Nephron (organoid): ENCODE measurements around the gene SMPD2.
"Not testable (repeated sequence)": the region's sequence is repeated elsewhere in the genome, so short reads cannot be mapped to it uniquely, and the experiment has no call there.

ENCODE experiments used
- H3K27ac Mint-ChIP-seq, 3 experiments: 2 replicates each; pipeline ENCODE4 v1.8.0; 2020; ENCODE audit warnings: mixed read lengths in 3 of 3, mild to moderate bottlenecking in 2 of 3, moderate library complexity in 1 of 3
- H3K27me3 Mint-ChIP-seq: 2 replicates; pipeline ENCODE4 v1.8.0; 2021; ENCODE audit warnings: low read depth, mild to moderate bottlenecking, moderate library complexity, mixed read lengths
- H3K36me3 Mint-ChIP-seq: 2 replicates; pipeline ENCODE4 v1.8.0; 2020; ENCODE audit warnings: low read depth, mixed read lengths
- H3K4me1 Mint-ChIP-seq: 2 replicates; pipeline ENCODE4 v1.8.0; 2020; ENCODE audit warnings: mixed read lengths
- H3K4me3 Mint-ChIP-seq, 3 experiments: 2 replicates each; pipeline ENCODE4 v1.8.0; 2020; ENCODE audit warnings: mild to moderate bottlenecking in 3 of 3, mixed read lengths in 3 of 3, moderate library complexity in 2 of 3
- H3K9me3 Mint-ChIP-seq: 2 replicates; pipeline ENCODE4 v1.8.0; 2020; ENCODE audit warnings: mixed read lengths
- TF ChIP-seq, protein P1 (sequence below), 3 experiments: fragments of 200-600 bp; sonication (generic); IDR thresholded peaks; one replicate each; pipeline ENCODE4 v1.5.0; 2021; ENCODE audit warnings: antibody characterized with exemption in 3 of 3; ENCODE audit not compliant: unreplicated experiment in 3 of 3

The SMPD2 gene

DNA sequence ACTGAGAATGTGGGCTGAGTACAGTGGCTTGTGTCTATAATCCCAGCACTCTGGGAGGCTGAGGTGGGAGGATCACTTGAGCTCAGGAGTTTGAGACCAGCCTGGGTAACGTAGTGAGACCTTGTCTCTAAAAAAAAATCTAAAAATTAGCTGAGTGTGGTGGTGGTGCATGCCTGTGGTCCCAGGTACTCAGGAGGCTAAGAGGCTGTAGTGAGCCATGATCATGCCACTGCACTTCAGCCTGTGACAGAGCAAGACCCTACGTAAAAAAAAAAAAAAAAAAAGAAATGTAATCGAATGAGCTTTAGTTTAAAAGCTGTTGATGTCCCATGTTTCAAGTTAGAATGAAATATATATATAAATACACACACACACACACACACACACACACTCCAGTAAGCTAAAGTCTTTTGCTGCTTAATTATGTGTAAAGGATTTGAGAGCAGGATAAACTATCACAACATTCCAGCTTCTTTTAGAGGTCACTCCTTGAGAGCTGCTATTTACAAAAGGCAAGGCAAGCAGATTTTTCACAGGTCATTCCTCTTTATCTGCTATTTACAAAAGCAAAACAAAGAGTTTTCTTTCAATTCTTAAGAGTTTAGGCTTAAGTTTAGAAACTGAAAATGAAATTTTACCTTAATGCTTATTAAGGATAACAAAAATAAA is 19.8 kb downstream of the SMPD2 start:
- Mint-ChIP-seq H3K4me1 (peaks cover 10% of the 10 kb centered on the region), H3K27ac (peak overlapping the region in 2 of 3 experiments; percentile 26 to 76), H3K27me3 (peaks cover 11% of the 10 kb centered on the region), H3K9me3 (no peaks in the 10 kb centered on the region), H3K4me3 (no peak overlapping the region), H3K36me3 (peaks cover 24% of the 10 kb centered on the region)
- TF ChIP-seq, protein P1, sequence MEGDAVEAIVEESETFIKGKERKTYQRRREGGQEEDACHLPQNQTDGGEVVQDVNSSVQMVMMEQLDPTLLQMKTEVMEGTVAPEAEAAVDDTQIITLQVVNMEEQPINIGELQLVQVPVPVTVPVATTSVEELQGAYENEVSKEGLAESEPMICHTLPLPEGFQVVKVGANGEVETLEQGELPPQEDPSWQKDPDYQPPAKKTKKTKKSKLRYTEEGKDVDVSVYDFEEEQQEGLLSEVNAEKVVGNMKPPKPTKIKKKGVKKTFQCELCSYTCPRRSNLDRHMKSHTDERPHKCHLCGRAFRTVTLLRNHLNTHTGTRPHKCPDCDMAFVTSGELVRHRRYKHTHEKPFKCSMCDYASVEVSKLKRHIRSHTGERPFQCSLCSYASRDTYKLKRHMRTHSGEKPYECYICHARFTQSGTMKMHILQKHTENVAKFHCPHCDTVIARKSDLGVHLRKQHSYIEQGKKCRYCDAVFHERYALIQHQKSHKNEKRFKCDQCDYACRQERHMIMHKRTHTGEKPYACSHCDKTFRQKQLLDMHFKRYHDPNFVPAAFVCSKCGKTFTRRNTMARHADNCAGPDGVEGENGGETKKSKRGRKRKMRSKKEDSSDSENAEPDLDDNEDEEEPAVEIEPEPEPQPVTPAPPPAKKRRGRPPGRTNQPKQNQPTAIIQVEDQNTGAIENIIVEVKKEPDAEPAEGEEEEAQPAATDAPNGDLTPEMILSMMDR (IDR thresholded peaks at IDR 0.05; ENCODE audit: unreplicated experiment in 3 of 3) = no peak

DNA sequence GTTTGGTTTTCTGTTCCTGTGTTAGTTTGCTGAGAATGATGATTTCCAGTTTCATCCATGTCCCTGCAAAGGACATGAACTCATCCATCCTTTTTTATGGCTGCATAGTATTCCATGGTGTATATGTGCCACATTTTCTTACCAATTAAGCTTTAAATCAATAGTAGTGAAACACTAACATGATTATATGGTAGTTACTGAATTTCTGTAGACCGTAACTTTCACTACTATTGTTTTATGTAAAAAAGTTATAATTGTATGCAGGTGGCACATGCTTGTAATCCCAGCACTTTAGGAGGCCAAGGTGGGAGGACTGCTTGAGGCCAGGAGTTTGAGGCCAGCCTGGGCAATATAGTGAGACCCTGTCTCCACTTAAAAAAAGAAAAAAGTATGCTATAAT is 20.7 kb downstream of the SMPD2 start:
- H3K4me3 Mint-ChIP-seq, H3K9me3 Mint-ChIP-seq: not testable (repeated sequence)
- Mint-ChIP-seq H3K4me1 (peaks cover 10% of the 10 kb centered on the region), H3K27ac (peak overlapping the region in 1 of 3 experiments; percentile 76), H3K27me3 (peaks cover 11% of the 10 kb centered on the region), H3K36me3 (peaks cover 33% of the 10 kb centered on the region)

DNA sequence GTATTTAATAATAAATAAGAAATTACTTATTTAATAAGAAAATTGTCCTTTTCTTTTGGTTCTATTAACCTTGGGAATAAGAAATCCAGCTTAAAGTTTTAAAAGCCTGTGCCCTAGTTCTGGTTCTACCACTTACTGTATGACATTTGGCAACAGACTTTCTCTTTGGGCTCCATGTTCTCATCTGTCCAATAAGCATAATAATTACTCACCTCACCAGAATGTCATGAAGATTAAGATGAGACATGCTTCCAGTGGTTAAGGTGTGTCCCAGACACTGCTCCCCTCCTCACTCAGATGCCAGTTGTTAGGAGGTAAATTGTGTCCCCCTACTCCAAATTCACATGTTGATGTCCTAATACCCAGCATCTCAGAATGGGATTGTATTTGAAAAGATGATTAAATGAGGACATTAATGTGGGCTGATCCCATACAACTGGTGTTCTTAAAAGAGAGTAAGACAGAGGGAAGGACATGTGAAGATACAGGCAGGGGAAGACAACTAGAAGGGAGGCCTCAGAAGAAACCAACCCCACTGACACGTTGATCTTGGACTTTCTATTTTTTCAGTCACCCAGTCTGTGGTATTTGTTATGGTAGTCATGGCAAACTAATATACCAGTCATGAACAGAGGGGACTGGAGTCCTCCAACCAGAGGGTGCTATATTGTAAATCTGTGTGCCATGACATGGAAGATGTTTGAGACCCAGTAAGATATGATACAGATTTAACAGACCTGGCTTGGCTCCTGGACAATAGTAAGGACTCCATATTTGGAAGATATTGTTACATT is 21.4 kb downstream of the SMPD2 start:
- peaks cover 39% of the 10 kb centered on the region for H3K36me3 Mint-ChIP-seq
- peaks cover 6% of the 10 kb centered on the region for H3K4me1 Mint-ChIP-seq
- H3K27me3 Mint-ChIP-seq = peaks cover 5% of the 10 kb centered on the region
- TF ChIP-seq, protein P1 (IDR thresholded peaks at IDR 0.05; ENCODE audit: unreplicated experiment in 3 of 3) = no peak
- H3K9me3 Mint-ChIP-seq = no peaks in the 10 kb centered on the region
- H3K27ac Mint-ChIP-seq = peak overlapping the region in 1 of 3 experiments; percentile 4
- no peak overlapping the region for H3K4me3 Mint-ChIP-seq

DNA sequence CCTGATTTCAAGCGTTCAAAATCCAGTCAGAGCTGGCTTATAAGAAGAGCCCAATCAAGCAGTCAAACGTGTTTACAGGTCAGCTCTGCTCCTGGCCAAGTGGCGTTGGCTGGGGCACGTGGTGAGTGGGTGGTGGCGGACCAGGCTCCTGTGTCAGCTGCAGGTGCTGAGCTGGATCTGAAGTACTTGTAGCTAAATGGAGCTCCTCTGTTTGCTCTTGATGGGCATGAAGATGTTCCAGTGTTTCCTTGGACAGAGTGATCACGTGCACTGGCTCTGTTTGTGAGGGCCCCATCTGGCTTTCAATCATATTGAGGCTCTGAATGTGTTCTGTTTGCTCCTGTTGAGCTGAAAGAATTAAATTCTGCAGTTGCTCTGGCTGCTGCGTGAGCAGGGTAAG is 25.2 kb downstream of the SMPD2 start:
- peaks cover 67% of the 10 kb centered on the region for H3K36me3 Mint-ChIP-seq
- H3K9me3 Mint-ChIP-seq = no peaks in the 10 kb centered on the region
- TF ChIP-seq, protein P1 (IDR thresholded peaks at IDR 0.05; ENCODE audit: unreplicated experiment in 3 of 3) = no peak
- H3K27me3 Mint-ChIP-seq = no peaks in the 10 kb centered on the region
- H3K4me1 Mint-ChIP-seq = no peaks in the 10 kb centered on the region
- H3K27ac Mint-ChIP-seq = peak overlapping the region in 2 of 3 experiments; percentile 48 to 94
- no peak overlapping the region for H3K4me3 Mint-ChIP-seq

DNA sequence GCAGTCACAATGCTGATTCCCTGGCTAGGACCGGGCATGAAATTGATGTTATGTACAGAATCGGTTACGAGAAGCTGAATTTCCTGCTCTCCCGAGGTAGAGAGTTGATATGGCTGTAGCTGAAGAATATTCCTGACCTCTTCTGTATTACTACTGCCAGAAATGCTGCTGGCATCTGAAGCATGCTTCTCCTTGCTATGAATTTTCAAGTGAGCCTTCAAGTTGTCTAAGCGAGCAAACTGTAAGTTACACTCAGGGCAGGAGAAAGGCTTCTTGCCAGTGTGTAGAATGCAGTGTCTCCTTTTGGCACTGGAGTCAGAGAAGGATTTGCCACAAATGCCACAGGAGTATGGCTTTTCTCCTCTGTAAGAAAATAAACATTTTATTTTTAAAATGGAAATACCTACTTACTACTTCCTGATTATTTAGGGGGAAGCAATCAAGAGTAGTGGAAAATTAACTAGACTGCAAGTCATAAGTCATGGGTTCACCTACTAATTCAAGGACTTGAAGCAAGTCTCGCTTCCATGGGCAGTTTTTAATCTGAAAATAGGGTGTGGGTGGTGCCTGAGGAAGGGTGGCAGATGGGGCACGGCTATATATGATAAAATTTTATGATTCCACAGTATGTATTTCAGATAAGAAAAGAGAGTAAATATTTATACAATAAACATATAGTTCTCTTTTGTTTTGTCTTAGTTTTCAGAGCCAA is 25.8 kb downstream of the SMPD2 start:
- no peak overlapping the region for H3K4me3 Mint-ChIP-seq
- no peaks in the 10 kb centered on the region for H3K27me3 Mint-ChIP-seq
- no peaks in the 10 kb centered on the region for H3K4me1 Mint-ChIP-seq
- H3K36me3 Mint-ChIP-seq = peaks cover 73% of the 10 kb centered on the region
- no peaks in the 10 kb centered on the region for H3K9me3 Mint-ChIP-seq
- TF ChIP-seq, protein P1 (IDR thresholded peaks at IDR 0.05; ENCODE audit: unreplicated experiment in 3 of 3) = no peak
- H3K27ac Mint-ChIP-seq = peak overlapping the region; percentile 38 to 94 (median 48)

DNA sequence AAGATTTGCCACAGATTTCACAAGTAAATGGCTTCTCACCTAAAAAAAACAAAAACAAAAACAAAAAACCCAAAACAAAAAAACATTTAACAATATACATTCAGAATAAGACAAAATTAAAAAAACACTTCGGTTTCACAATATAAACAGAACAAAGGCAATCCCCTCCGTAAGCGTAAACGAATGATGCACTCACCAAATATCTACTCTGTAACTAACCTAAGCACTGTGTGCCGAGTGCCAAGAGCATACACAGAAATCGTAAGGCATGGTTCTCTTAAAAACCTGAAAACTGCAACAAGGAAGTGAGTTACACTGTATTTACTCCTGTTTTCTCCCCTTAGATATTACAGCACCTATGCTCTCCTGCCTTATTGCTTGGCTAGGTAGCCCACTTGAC is 27.2 kb downstream of the SMPD2 start:
- Mint-ChIP-seq H3K4me3 (no peak overlapping the region), H3K4me1 (no peaks in the 10 kb centered on the region), H3K27me3 (no peaks in the 10 kb centered on the region), H3K27ac (peak overlapping the region in 1 of 3 experiments; percentile 5), H3K9me3 (no peaks in the 10 kb centered on the region), H3K36me3 (peaks cover 73% of the 10 kb centered on the region)
- TF ChIP-seq, protein P1 (IDR thresholded peaks at IDR 0.05; ENCODE audit: unreplicated experiment in 3 of 3) = no peak
